Upper lobe of left lung (tissue), 6 donors: ENCODE data around the gene TMEM150A. TPM values are rescaled to one million over a fixed set of nuclear protein-coding genes. Genes with fewer than 3 reads are reported as not detected.
A peak's percentile ranks its signal among the peaks of the same experiment; 100 is the strongest.

Experiments
- ATAC-seq, 2 donors: fragments of 200-7000 bp; cut with Tn5 transposase; one replicate each; pipeline ENCODE4 v1.9.1; 2022; ENCODE audit warnings: mild to moderate bottlenecking in 2 of 2, moderate library complexity in 2 of 2; ENCODE audit not compliant: low FRiP score in 2 of 2
- DNase-seq, 2 donors: peaks; one replicate each; pipeline ENCODE4 v3.0.0-alpha.2; 2019 to 2020
- H3K27ac ChIP-seq, 4 donors: fragments of 200-600 bp; sonication (generic); one replicate each; pipeline ENCODE4 v1.5.1; 2016 to 2019
- H3K27me3 ChIP-seq, 4 donors: fragments of 200-600 bp; sonication (generic); one replicate each; pipeline ENCODE4 v1.5.1; 2017 to 2019
- H3K36me3 ChIP-seq, 4 donors: fragments of 200-600 bp; sonication (generic); one replicate each; pipeline ENCODE4 v1.5.1; 2016 to 2019
- H3K4me1 ChIP-seq, 4 donors: fragments of 200-600 bp; sonication (generic); one replicate each; pipeline ENCODE4 v1.5.1; 2018 to 2019
- H3K4me3 ChIP-seq, 4 donors: fragments of 200-600 bp; sonication (generic); one replicate each; pipeline ENCODE4 v1.5.1; 2017 to 2019; ENCODE audit warnings: mild to moderate bottlenecking in 2 of 4, moderate library complexity in 1 of 4
- H3K9me3 ChIP-seq, 4 donors: fragments of 200-600 bp; sonication (generic); one replicate each; pipeline ENCODE4 v1.5.1; 2018 to 2019
- CTCF ChIP-seq, 6 experiments: fragments of 450-650 bp in 4 of 6; fragments of 200-600 bp in 2 of 6; sonication (generic) in 2 of 6; IDR thresholded peaks; one replicate each; pipeline ENCODE4 v1.5.1; 2016 to 2019; ENCODE audit warnings: antibody characterized with exemption in 6 of 6
- EP300 ChIP-seq, 4 donors: sonication (generic); formaldehyde crosslinking; IDR thresholded peaks; one replicate each; pipeline ENCODE4 v1.5.1; 2017; ENCODE audit warnings: antibody characterized with exemption in 4 of 4, control low read depth in 2 of 4
- POLR2A ChIP-seq, 4 donors: fragments of 450-650 bp; IDR thresholded peaks; one replicate each; pipeline ENCODE4 v1.5.1; 2016 to 2017; ENCODE audit warnings: antibody characterized with exemption in 4 of 4, mild to moderate bottlenecking in 2 of 4
- POLR2AphosphoS5 ChIP-seq, 2 donors: sonication (generic); formaldehyde crosslinking; IDR thresholded peaks; one replicate each; pipeline ENCODE4 v1.5.1; 2017; ENCODE audit warnings: antibody characterized with exemption in 2 of 2
- WGBS, 2 donors: methylation state at CpG; one replicate each; pipeline ENCODE4 v1.1.5; 2017 to 2018; 5-methylcytosine and 5-hydroxymethylcytosine counted together
- total RNA-seq, 6 donors: library from RNA; depleted of rRNA in 4 of 6; stranded (reverse); fragments of >200 nt in 4 of 6; gene quantifications; one replicate each; pipeline versions ENCODE4 v1.1.0 to v1.2.1, GENCODE V29; 2016 to 2021
- donor health status: DM: no; HTN: no; CAD: no; lungs with moderate emphysema.
- donor health status: DM: no; HTN: yes; CAD: no; lungs with severe emphysema.

Gene TMEM150A
- total RNA-seq, 6 donors from 2014 or later, result 18.9 to 45.8 (median 32.0) TPM

- Histone ChIP-seq H3K9me3 (no peaks in the 10 kb centered on the region), H3K36me3 (peaks cover 0 to 67% (median 46%) of the 10 kb centered on the region in 4 donors), H3K4me3 (no peak overlapping the region), H3K27ac (no peak overlapping the region), H3K4me1 (peaks cover 18 to 25% (median 24%) of the 10 kb centered on the region in 4 donors), H3K27me3 (no peaks in the 10 kb centered on the region)
- DNase-seq, result no peak
- no peak for TF ChIP-seq POLR2A (IDR thresholded peaks at IDR 0.05)
- no peak for TF ChIP-seq CTCF (IDR thresholded peaks at IDR 0.05)
- no peak for TF ChIP-seq EP300 (IDR thresholded peaks at IDR 0.05)
- TF ChIP-seq POLR2AphosphoS5 (IDR thresholded peaks at IDR 0.05), result no peak
- no peak for ATAC-seq
- 90 to 97% methylated on average over 5 of the region's 5 CpGs for WGBS, 2 donors
Observed at GRCh38 chr2:85557130-85557529, 45.4 kb downstream of the TMEM150A start.

- DNase-seq (no peak), ATAC-seq (no peak)
- H3K27me3 ChIP-seq, result no peaks in the 10 kb centered on the region
- no peak overlapping the region for H3K27ac ChIP-seq
- TF ChIP-seq POLR2AphosphoS5 (IDR thresholded peaks at IDR 0.05) (no peak), POLR2A (IDR thresholded peaks at IDR 0.05) (no peak), EP300 (IDR thresholded peaks at IDR 0.05) (no peak), CTCF (IDR thresholded peaks at IDR 0.05) (no peak)
- 92 to 95% methylated on average over 3 of the region's 3 CpGs for WGBS, 2 donors
- H3K4me1 ChIP-seq, result peaks cover 14 to 18% (median 17%) of the 10 kb centered on the region in 4 donors
- H3K9me3 ChIP-seq, result no peaks in the 10 kb centered on the region
- no peak overlapping the region for H3K4me3 ChIP-seq
- peaks cover 0 to 86% (median 62%) of the 10 kb centered on the region in 4 donors for H3K36me3 ChIP-seq
Observed at GRCh38 chr2:85554980-85555612, 47.4 kb downstream of the TMEM150A start.

DNA sequence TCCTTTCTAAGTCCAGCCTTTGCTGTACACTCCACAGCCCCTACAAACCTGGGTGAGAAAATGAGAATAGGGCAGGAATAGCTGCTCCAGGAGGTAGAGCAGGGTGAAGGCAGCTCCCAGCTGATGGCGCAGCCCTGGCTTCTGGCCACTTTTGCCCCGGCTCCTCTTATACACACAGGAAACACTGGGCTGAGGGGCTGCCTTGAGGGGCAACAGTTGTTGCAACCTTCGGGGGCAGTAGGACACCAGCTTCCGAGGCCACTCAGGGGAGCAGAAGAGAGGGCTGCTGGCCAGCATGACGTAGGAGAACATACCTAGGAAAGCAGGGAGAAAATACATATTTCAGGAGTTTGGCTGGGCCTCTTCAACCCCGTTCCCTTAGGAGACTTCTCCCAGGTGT is 49.3 kb downstream of the TMEM150A start:
- DNase-seq (no peak), ATAC-seq (no peak)
- no peaks in the 10 kb centered on the region for H3K9me3 ChIP-seq
- WGBS, 2 donors, result 80 to 87% methylated on average over 5 to 6 of the region's 6 CpGs
- no peak overlapping the region for H3K4me3 ChIP-seq
- H3K27me3 ChIP-seq, result no peaks in the 10 kb centered on the region
- TF ChIP-seq POLR2A (IDR thresholded peaks at IDR 0.05) (no peak), CTCF (IDR thresholded peaks at IDR 0.05) (no peak), POLR2AphosphoS5 (IDR thresholded peaks at IDR 0.05) (no peak), EP300 (IDR thresholded peaks at IDR 0.05) (no peak)
- no peak overlapping the region for H3K27ac ChIP-seq
- peaks cover 4 to 7% (median 6%) of the 10 kb centered on the region in 4 donors for H3K4me1 ChIP-seq
- peaks cover 0 to 98% (median 59%) of the 10 kb centered on the region in 4 donors for H3K36me3 ChIP-seq

GRCh38 chr2:85551698-85552678 is 50.5 kb downstream of the TMEM150A start:
- TF ChIP-seq CTCF (IDR thresholded peaks at IDR 0.05) (peak; percentile 86 to 93 (median 92)), POLR2AphosphoS5 (IDR thresholded peaks at IDR 0.05) (no peak), POLR2A (IDR thresholded peaks at IDR 0.05) (no peak), EP300 (IDR thresholded peaks at IDR 0.05) (no peak)
- Histone ChIP-seq H3K27me3 (no peaks in the 10 kb centered on the region), H3K27ac (peak overlapping the region in 3 of 4 donors; percentile 12 to 72 (median 24)), H3K9me3 (no peaks in the 10 kb centered on the region), H3K4me3 (no peak overlapping the region), H3K36me3 (peaks cover 0 to 95% (median 57%) of the 10 kb centered on the region in 4 donors), H3K4me1 (peaks cover 4 to 7% (median 6%) of the 10 kb centered on the region in 4 donors)
- WGBS, 2 donors, result 64 to 72% methylated on average over 9 of the region's 9 CpGs
- DNase-seq (peak in 1 of 2 donors; percentile 84), ATAC-seq (peak; percentile 83 to 88)
